Lower leg skin (tissue), 3 donors: ENCODE measurements around the gene SEMA6A.

Source experiments
- POLR2A ChIP-seq, 2 donors: fragments of 450-650 bp; IDR thresholded peaks; one replicate each; pipeline ENCODE4 v1.6.1; 2016 to 2017; ENCODE audit warnings: antibody characterized with exemption in 2 of 2, mild to moderate bottlenecking in 1 of 2, moderate library complexity in 1 of 2
- TF ChIP-seq, protein P1 (sequence below), 3 donors: fragments of 450-650 bp; IDR thresholded peaks; one replicate each; pipeline ENCODE4 v1.5.1; 2016; ENCODE audit warnings: antibody characterized with exemption in 3 of 3, mild to moderate bottlenecking in 3 of 3, moderate library complexity in 2 of 3

DNA sequence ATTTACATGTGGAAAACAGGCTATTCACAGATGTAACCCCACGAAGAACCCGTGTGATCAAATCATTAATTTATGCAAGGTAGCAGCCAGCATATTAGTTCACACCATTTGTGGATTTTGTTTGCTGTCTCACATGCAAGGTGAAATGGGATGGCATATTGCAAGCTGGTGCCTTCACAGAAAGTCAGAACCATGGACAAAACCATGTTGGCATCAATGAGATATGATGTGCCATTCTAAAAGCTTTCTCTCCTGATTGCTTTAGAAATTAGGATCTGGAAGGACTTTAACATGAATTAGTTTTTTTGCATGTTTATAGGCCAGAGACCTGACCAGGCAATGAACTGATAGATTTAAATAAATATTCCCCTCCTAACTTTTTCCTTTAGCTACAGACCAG lies 129.3 kb downstream of the SEMA6A start:
- TF ChIP-seq, protein P1, sequence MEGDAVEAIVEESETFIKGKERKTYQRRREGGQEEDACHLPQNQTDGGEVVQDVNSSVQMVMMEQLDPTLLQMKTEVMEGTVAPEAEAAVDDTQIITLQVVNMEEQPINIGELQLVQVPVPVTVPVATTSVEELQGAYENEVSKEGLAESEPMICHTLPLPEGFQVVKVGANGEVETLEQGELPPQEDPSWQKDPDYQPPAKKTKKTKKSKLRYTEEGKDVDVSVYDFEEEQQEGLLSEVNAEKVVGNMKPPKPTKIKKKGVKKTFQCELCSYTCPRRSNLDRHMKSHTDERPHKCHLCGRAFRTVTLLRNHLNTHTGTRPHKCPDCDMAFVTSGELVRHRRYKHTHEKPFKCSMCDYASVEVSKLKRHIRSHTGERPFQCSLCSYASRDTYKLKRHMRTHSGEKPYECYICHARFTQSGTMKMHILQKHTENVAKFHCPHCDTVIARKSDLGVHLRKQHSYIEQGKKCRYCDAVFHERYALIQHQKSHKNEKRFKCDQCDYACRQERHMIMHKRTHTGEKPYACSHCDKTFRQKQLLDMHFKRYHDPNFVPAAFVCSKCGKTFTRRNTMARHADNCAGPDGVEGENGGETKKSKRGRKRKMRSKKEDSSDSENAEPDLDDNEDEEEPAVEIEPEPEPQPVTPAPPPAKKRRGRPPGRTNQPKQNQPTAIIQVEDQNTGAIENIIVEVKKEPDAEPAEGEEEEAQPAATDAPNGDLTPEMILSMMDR (IDR thresholded peaks at IDR 0.05) = no peak
- no peak for TF ChIP-seq POLR2A (IDR thresholded peaks at IDR 0.05)
